OCI-LY1 (cell line): Measurements from ENCODE around the gene UBAC1.

Experiments used
- EZH2 ChIP-seq: fragments of 200-600 bp; sonication (generic), shearing (Covaris generic); IDR thresholded peaks from 2 replicates; pipeline ENCODE4 v1.8.0; 2017; ENCODE audit warnings: borderline replicate concordance, mixed run types, mild to moderate bottlenecking, antibody characterized with exemption, low read length, moderate library complexity, mixed read lengths
- TF ChIP-seq, protein P1 (sequence below): fragments of 200-600 bp; sonication (generic), shearing (Covaris generic); IDR thresholded peaks from 2 replicates; pipeline ENCODE4 v1.5.1; 2017; ENCODE audit warnings: mild to moderate bottlenecking, antibody characterized with exemption, low read length, moderate library complexity, mixed read lengths

DNA sequence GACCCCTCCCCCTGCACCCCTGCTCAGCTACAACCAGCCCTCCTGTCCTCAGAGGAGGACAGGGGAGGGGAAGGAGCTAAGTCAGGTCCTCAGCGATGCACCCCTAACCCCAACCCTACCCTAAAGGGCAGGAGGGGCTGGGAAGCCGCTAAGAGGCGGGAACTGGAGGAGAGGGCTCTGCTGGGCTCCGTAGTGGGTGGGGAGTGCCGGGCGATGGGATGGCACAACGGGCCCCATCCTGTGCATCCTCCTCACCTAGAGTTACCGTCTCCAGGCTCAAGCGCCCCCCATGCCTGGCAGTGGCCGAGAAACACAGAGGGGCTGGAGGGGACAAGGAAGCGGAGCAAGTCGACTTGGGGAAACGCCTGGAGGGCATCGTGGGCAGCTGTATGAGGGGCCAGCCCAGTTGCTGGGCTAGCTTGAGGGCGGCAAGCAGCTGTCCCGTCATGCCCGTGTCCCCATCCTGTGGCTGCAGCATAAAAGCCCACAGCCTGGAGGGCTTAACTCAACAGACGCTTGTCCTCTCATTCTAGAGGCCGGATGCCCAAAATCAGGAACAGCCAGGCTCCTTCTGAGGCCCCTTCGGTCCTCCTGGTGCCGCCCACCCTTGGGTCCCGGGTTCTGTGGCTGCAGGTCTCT, 23.0 kb upstream of the UBAC1 start:
- TF ChIP-seq, protein P1, sequence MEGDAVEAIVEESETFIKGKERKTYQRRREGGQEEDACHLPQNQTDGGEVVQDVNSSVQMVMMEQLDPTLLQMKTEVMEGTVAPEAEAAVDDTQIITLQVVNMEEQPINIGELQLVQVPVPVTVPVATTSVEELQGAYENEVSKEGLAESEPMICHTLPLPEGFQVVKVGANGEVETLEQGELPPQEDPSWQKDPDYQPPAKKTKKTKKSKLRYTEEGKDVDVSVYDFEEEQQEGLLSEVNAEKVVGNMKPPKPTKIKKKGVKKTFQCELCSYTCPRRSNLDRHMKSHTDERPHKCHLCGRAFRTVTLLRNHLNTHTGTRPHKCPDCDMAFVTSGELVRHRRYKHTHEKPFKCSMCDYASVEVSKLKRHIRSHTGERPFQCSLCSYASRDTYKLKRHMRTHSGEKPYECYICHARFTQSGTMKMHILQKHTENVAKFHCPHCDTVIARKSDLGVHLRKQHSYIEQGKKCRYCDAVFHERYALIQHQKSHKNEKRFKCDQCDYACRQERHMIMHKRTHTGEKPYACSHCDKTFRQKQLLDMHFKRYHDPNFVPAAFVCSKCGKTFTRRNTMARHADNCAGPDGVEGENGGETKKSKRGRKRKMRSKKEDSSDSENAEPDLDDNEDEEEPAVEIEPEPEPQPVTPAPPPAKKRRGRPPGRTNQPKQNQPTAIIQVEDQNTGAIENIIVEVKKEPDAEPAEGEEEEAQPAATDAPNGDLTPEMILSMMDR: no peak
- TF ChIP-seq EZH2: no peak
